WI38 (cell line): ENCODE results near the gene RND2.
"Not testable (repeated sequence)": the region's sequence is repeated elsewhere in the genome, so short reads cannot be mapped to it uniquely, and the experiment has no call there.

ENCODE experiments used
- H3K4me3 ChIP-seq: 2 replicates; pipeline ENCODE4 v1.5.1; 2011; ENCODE audit warnings: low read depth, mild to moderate bottlenecking, control low read depth, low read length
- CTCF ChIP-seq: IDR thresholded peaks from 2 replicates; pipeline ENCODE4 v1.5.1; 2012; ENCODE audit warnings: low read depth, mild to moderate bottlenecking, control low read depth, low read length

RND2 gene

DNA sequence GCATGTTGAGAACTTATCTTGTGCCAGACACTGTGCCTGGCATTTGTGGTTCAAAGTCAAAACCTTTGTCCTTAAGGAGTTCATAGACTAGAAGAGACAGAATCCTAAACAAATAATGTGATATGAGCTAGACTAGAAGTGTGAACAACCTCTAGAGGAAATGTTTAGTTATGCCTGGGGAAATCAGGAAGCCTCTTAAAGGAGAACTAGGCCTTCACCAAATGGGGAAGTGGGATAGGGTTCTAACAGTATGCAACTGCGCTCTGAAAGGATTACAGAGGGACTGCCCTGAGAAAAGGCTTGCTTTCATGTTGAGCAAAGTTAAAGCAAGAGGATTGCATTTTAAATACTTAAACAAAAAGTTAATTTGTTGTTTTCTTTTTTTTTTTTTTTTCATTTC lies 39.8 kb upstream of the RND2 start:
- no peak for TF ChIP-seq CTCF
- H3K4me3 ChIP-seq: no peak overlapping the region

- no peak overlapping the region for H3K4me3 ChIP-seq
- no peak for TF ChIP-seq CTCF
Measured at GRCh38 chr17:42989141-42989540, 35.9 kb upstream of the RND2 start.

DNA sequence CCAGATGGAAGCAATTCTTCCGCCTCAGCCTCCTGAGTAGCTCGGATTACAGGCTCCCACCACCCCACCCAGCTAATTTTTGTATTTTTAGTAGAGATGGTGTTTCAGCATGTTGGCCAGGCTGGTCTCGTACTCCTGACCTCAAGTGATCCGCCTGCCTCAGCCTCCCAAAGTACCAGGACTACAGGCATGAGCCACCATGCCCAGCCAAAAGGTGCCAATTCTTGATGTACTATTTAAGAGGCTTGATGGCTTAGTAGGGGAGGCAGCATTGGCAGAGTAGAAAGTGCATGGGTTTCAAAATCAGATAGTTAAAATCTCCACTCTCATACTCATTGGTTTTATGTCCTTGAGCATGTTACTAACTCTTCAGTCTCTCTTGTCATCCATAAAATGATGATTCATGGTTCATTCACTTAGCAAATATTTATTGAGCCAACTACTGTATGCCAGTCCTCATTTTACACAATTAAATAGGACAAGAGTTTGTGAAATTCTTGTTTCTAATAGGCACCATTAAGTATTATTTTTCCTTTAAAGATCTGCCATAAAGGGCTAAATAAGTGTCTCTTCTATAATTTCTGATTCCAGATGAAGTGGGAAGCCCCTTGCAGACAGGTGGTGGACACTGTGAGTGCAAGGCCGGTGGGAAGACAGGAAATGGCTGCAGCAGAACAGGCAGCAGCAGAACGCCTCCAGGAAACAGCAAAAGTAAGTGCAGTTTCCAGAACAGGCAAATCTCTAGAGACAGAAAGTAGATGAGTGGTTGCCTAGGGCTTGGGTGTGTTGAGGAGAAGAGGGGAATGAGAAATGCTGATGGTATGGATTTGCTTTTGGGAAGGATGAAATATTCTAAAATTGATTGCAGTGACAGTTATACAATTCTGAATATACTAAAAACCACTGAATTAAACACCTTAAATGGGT lies 35.0 kb upstream of the RND2 start:
- TF ChIP-seq CTCF: no peak
- no peak overlapping the region for H3K4me3 ChIP-seq

- no peak for TF ChIP-seq CTCF
- no peak overlapping the region for H3K4me3 ChIP-seq
Measured at GRCh38 chr17:42991471-42991870, 33.6 kb upstream of the RND2 start.

DNA sequence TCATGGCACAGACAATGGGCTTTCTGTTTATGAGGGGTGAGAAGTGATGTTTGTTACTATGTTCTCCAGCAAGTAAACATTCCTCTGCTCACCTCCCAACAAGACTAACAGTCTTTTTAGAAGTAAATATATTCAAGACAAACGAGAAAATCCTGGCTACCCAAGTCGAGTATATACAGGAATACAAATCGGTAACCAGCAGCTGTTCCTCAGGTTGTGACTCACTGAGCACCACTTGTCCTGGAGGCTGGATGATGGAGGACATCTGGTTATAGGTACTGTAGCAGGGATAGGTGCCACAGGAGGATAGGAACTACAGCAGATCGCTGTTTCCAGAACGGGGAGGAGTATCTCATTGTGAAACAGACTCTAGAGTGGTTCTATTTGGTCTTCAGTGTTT lies 32.2 kb upstream of the RND2 start:
- TF ChIP-seq CTCF: no peak
- no peak overlapping the region for H3K4me3 ChIP-seq

GRCh38 chr17:42993913-42994312 lies 31.1 kb upstream of the RND2 start:
- H3K4me3 ChIP-seq: not testable (repeated sequence)

DNA sequence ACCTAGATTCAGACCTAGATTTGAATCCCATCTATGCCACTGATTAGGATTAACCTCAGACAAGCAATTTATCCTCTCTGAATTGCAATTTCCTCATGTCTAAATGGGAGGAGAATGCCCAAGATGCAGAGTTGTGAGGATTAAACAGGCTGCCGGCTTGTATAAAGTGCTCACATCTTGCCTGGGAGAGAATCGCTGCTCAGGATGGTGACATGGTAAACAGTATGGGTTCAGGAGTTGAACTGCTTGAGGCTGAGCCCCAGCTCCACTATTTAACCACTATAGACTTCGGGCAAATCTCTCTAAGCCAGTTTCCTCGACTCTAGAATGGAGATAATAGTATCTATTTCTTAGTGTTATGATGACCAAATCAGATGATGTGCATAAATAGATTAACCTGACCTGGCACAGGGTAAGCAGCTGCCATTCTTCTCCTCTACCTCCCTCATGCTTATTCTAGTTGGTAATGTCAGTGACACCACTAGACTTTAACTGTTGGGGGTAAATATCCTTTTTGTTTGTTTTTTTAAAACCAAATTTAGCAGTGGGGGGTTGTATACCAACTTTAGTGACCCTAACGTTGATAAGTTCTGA lies 27.5 kb upstream of the RND2 start:
- TF ChIP-seq CTCF: no peak
- peak overlapping the region; percentile 39 for H3K4me3 ChIP-seq
